HepG2 (cell line): ENCODE results near the gene PPY. TPM values are rescaled to one million over a fixed set of nuclear protein-coding genes. Genes with fewer than 3 reads are reported as not detected.
A peak's percentile ranks its signal among the peaks of the same experiment; 100 is the strongest.

ENCODE experiments used
- CTCF ChIP-seq: sonication (generic); formaldehyde crosslinking; IDR thresholded peaks from 2 replicates; pipeline ENCODE4 v1.5.0; 2020; ENCODE audit warnings: mild to moderate bottlenecking, missing genetic modification reagents, moderate library complexity
- FOXO4 ChIP-seq: sonication (generic); formaldehyde crosslinking; conservative IDR thresholded peaks from 2 replicates; pipeline ENCODE4 v1.8.1; 2023; ENCODE audit warnings: missing genetic modification reagents
- HIVEP1 ChIP-seq: sonication (generic); formaldehyde crosslinking; IDR thresholded peaks from 2 replicates; pipeline ENCODE4 v1.4.0; 2020; ENCODE audit warnings: mild to moderate bottlenecking, missing genetic modification reagents
- JARID2 ChIP-seq: sonication (generic); formaldehyde crosslinking; IDR thresholded peaks from 2 replicates; pipeline ENCODE4 v1.8.1; 2023; ENCODE audit warnings: missing genetic modification reagents, inconsistent platforms; ENCODE audit not compliant: insufficient replicate concordance
- NR2F6 ChIP-seq, 2 experiments: IDR thresholded peaks; 2 replicates each; pipeline ENCODE4 v1.6.1; 2016; ENCODE audit warnings: antibody characterized with exemption in 1 of 2, mild to moderate bottlenecking in 1 of 2
- NRL ChIP-seq: sonication (generic); formaldehyde crosslinking; IDR thresholded peaks from 2 replicates; pipeline ENCODE4 v1.5.0; 2020; ENCODE audit warnings: missing genetic modification reagents, mild to moderate bottlenecking, moderate library complexity, borderline replicate concordance
- PAX8 ChIP-seq: sonication (generic); formaldehyde crosslinking; IDR thresholded peaks from 2 replicates; pipeline ENCODE4 v1.8.0; 2022; ENCODE audit warnings: mild to moderate bottlenecking, missing genetic modification reagents, borderline replicate concordance
- RFX5 ChIP-seq: IDR thresholded peaks from 2 replicates; pipeline ENCODE4 v1.6.1; 2011; ENCODE audit warnings: low read depth, low read length, improper control_type of control experiment
- SOX6 ChIP-seq, 2 experiments: fragments of 450-650 bp in 1 of 2; sonication (generic) in 1 of 2; formaldehyde crosslinking in 1 of 2; IDR thresholded peaks; 2 replicates each; pipeline versions ENCODE4 v1.4.0 to v1.6.1; 2017 to 2020; ENCODE audit warnings: antibody characterized with exemption in 1 of 2, mild to moderate bottlenecking in 1 of 2, missing genetic modification reagents in 1 of 2
- TAF1 ChIP-seq: sonication (generic); formaldehyde crosslinking; IDR thresholded peaks from 2 replicates; pipeline ENCODE4 v1.4.0; 2020; ENCODE audit warnings: missing genetic modification reagents
- TIGD3 ChIP-seq: sonication (generic); formaldehyde crosslinking; IDR thresholded peaks from 2 replicates; pipeline ENCODE4 v1.5.1; 2020; ENCODE audit warnings: mild to moderate bottlenecking, missing genetic modification reagents, borderline replicate concordance
- ZNF256 ChIP-seq: sonication (generic); formaldehyde crosslinking; conservative IDR thresholded peaks from 2 replicates; pipeline ENCODE4 v1.4.0; 2020; ENCODE audit warnings: missing genetic modification reagents
- ZNF264 ChIP-seq: sonication (generic); formaldehyde crosslinking; IDR thresholded peaks from 2 replicates; pipeline ENCODE4 v1.4.0; 2020; ENCODE audit warnings: missing genetic modification reagents
- ZNF414 ChIP-seq: sonication (generic); formaldehyde crosslinking; IDR thresholded peaks from 2 replicates; pipeline ENCODE4 v1.5.0; 2020; ENCODE audit warnings: missing genetic modification reagents
- ZNF609 ChIP-seq: sonication (generic); formaldehyde crosslinking; IDR thresholded peaks from 2 replicates; pipeline ENCODE4 v1.4.0; 2020; ENCODE audit warnings: mild to moderate bottlenecking, missing genetic modification reagents, borderline replicate concordance
- ZNF746 ChIP-seq: sonication (generic); formaldehyde crosslinking; IDR thresholded peaks from 2 replicates; pipeline ENCODE4 v1.8.0; 2022; ENCODE audit warnings: mild to moderate bottlenecking, missing genetic modification reagents
- ZNF766 ChIP-seq: sonication (generic); formaldehyde crosslinking; IDR thresholded peaks from 2 replicates; pipeline ENCODE4 v1.5.0; 2020; ENCODE audit warnings: missing genetic modification reagents, borderline replicate concordance
- polyA plus RNA-seq, 8 experiments: library from polyadenylated mRNA; depleted of rRNA in 3 of 8; stranded (reverse) in 7 of 8; unstranded in 1 of 8; fragments of >200 nt; fragmentation: Illumina TruSeq in 4 of 8; extraction: Trizol in 4 of 8; gene quantifications; 2 replicates each; pipeline versions ENCODE4 v1.2.1 to v1.2.3, GENCODE V29; 2011 to 2016; ENCODE audit warnings: low read depth in 4 of 8, missing spikeins in 1 of 8, mixed read lengths in 1 of 8; ENCODE audit not compliant: insufficient read depth in 1 of 8
- total RNA-seq, 5 experiments: library from RNA; depleted of rRNA; stranded (reverse); fragments of >200 nt; fragmentation: Illumina TruSeq; extraction: Trizol; gene quantifications; 2 replicates each; pipeline ENCODE4 v1.2.3, GENCODE V29; 2016; ENCODE audit warnings: low read depth in 1 of 5

PPY gene
- total and polyA plus RNA-seq, 2 of the 13 experiments (the other 11 are each of a cell fraction or from before 2014, with no cell fraction given): not detected

- TF ChIP-seq HIVEP1 (CRISPR knock-in tag): peak; percentile 95
- TF ChIP-seq FOXO4 (CRISPR knock-in tag): no peak
- TF ChIP-seq JARID2 (CRISPR knock-in tag): no peak
- peak; percentile 89; the same call in 1 of the 2 replicates for TF ChIP-seq ZNF766 (CRISPR knock-in tag)
- TF ChIP-seq ZNF264: 0 out of 2 replicates have a peak, but pooled peaks have one; percentile 64
- TF ChIP-seq ZNF414 (CRISPR knock-in tag): peak; percentile 90
- peak; percentile 75 for TF ChIP-seq NRL (CRISPR knock-in tag)
- TF ChIP-seq RFX5: no peak
- TF ChIP-seq NR2F6 (IDR thresholded peaks at IDR 0.05): no peak
- peak; percentile 72 for TF ChIP-seq NR2F6 (CRISPR knock-in tag; IDR thresholded peaks at IDR 0.05)
- peak; percentile 95 for TF ChIP-seq ZNF746 (CRISPR knock-in tag)
- TF ChIP-seq SOX6 (IDR thresholded peaks at IDR 0.05): no peak
- TF ChIP-seq SOX6 (CRISPR knock-in tag; IDR thresholded peaks at IDR 0.05): peak; percentile 96
- TF ChIP-seq PAX8 (CRISPR knock-in tag): peak; percentile 62; the same call in 1 of the 2 replicates
- TF ChIP-seq TIGD3 (CRISPR knock-in tag): peak; percentile 85; the same call in 1 of the 2 replicates
- 0 out of 2 replicates have a peak, but pooled peaks have one; percentile 31 for TF ChIP-seq ZNF256 (CRISPR knock-in tag)
- peak; percentile 100 for TF ChIP-seq ZNF609 (CRISPR knock-in tag)
- no peak for TF ChIP-seq TAF1
- TF ChIP-seq CTCF (CRISPR knock-in tag): peak; percentile 60
Observed at GRCh38 chr17:43983515-43984411, 41.5 kb upstream of the PPY start (continued).
